HG03439 (cell line): ENCODE measurements around the gene LRRC47.

Experiments
- ATAC-seq: cut with Tn5 transposase; IDR thresholded peaks from one replicate; pipeline ENCODE4 v1.9.1; 2021; ENCODE audit warnings: mild to moderate bottlenecking, moderate library complexity; ENCODE audit not compliant: unreplicated experiment

The LRRC47 gene

GRCh38 chr1:3773572-3774275 lies 22.6 kb downstream of the LRRC47 start:
- ATAC-seq, result no peak

GRCh38 chr1:3772715-3773571 lies 23.4 kb downstream of the LRRC47 start, which contains the start of gene SMIM1:
Gene SMIM1, plus strand, starts transcription at chr1:3772749. Its CDS starts 2,625 bp downstream, at chr1:3775374.
- ATAC-seq, result peak; percentile 22

DNA sequence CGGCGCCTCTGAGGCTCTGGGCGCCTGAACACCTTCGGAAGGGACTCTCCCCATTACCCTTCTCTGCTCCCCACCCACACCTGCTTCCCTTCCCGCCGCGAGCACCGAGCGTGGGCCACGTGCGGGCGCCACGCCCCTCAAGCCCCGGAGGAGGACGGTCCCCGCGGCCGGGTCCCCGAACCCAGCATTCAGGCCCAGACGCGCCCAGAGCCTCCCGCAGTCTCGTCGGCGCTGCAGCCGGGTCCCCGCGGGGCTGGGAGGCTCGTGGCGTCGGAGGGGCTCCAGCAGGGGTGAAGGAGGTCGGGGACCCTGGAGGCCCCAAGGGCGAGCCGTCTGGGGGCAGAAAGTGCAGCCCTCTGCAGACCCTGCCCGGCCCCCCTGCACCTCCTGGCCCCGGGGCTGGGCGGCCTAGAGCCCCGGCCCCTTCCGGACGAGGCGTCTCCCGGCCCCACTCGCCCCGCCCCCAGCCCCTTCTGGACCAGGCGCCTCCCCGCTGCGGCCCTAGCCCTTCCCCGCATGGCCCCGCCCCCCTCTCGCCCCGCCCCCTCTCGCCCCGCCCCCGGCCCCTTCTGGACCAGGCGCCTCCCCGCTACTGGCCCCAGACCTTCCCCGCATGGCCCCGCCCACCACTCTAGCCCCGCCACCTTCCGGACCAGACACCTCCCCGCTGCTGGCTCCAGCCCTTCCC lies 24.1 kb downstream of the LRRC47 start:
- ATAC-seq, result peak; percentile 54

GRCh38 chr1:3771108-3772026 lies 24.9 kb downstream of the LRRC47 start:
- ATAC-seq, result no peak

- no peak for ATAC-seq
These were observed 26.1 kb downstream of the LRRC47 start for GRCh38 chr1:3770047-3770765.

- ATAC-seq, result no peak
These were observed 27.4 kb downstream of the LRRC47 start for GRCh38 chr1:3768811-3769390.

- ATAC-seq, result no peak
These were observed 28.9 kb downstream of the LRRC47 start for GRCh38 chr1:3767328-3767925.

DNA sequence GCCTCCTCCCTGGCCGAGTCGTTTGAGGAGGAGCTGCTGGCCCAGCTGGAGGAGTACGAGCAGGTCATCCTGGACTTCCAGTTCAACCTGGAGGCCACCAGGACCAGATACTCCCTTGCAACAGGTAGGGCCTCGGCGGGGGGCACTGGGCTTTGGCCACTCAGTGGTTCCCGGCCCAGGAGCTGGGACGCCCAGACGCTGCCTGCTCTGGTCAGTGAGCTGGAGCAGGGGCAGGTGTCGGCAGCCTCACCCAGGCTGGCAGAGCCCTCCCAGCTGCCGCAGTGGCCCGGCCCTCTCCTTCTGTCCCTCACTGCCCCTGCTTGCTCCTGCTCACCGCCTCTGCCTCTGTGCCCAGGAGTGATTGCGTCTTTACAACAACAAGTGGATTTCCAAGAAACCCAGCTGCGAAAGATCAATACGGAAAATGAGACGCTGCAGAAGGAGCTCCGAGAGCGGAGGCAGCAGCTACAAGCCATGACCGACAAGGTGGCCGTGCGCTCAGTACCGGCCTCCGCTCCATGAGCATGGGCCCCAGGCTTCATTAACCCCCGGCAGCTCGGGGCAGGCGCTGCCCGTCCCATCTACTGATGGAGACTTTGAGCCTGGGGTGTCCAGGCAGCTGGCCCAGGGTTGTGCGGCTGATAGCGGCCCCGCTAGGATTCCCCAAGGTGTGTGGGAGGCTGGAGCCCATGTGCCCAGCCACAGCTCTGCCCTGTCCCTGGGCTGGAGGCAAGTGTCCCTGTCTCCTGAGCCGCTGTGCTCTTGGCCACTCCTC lies 32.8 kb downstream of the LRRC47 start:
- ATAC-seq, result no peak

GRCh38 chr1:3762873-3763228 lies 33.4 kb downstream of the LRRC47 start:
- no peak for ATAC-seq

- ATAC-seq, result no peak
These were observed 34.0 kb downstream of the LRRC47 start for GRCh38 chr1:3762151-3762872.

DNA sequence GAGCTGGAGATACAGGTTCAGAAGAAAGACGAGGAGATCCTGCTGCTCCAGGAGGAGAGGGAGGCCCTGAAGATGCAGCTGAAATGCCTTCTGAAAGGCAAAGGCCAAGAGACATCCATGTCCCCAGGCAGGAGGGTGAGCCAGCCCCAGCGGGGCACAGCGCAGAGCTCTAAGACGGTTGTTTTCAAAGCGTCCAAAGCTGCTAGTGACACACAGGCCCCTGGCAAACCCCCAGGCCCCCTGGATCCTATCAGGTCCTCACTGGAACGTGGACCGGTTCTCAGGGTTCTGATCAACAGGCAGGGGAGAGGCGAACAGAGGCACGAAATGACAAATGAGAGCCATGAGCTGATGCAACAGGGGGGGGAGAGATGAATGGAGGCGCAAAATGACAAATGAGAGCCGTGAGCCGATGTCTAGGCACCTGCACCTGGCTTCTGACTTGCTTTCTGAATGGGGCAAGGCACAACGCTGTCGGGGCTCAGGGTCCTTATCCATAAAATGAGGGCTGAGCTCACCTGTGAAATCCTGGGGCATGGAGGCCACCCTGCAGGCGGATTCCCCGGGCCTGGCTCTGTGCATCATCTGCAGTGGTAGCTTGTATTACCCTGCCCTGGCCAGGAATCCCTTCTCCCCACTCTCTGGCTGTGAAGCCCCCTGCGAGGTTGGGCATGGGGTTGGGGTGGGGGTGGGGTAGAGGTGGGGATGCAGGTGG lies 34.8 kb downstream of the LRRC47 start:
- ATAC-seq, result no peak

GRCh38 chr1:3759796-3760195 lies 36.5 kb downstream of the LRRC47 start:
- ATAC-seq, result no peak

- no peak for ATAC-seq
These were observed 37.1 kb downstream of the LRRC47 start for GRCh38 chr1:3759164-3759563.

- ATAC-seq, result no peak
These were observed 39.9 kb downstream of the LRRC47 start for GRCh38 chr1:3756394-3756793.

DNA sequence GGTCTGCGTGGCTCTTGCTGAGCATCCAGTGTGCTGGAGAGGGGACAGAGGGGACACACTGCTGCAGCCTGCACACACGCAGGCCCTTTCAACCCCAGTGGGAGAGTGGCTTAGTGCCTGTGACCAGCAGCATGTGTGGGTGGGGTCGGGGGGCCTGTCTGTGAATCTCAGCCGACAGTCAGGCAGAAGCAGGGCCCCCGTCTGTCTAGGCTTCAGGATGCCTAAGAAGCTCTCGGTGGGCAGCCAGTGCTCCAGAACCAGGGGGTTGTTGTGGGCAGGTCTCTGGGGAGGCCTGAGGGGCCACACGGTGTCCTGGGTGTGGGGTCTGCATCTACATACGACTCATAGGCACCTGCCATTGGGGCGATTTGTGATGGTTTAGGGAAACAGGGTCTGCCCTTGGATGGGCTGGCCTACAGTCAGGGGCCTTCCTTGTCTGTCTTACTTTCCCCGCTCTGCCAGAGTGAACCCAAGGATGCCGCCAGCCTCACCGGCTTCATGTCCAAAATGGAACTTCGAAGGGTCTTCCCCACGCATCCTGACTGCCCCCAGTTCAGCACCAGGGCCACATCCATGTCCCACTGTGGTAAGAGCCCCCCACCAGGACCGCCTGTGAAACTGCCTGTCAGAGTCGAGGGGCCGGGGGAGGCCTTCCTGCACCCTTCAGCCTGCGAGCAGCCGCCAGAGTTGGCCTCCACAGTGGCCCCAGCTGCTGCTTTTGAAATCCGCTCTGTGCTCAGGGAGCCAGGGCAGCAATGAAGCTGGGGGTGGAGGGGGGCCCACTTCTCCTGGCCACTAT lies 42.4 kb downstream of the LRRC47 start:
- no peak for ATAC-seq

- ATAC-seq, result no peak
These were observed 43.8 kb downstream of the LRRC47 start, which contains the start of gene CCDC27 for GRCh38 chr1:3752400-3752945. Gene CCDC27, plus strand, starts transcription at chr1:3752450. Its CDS starts 32 bp downstream, at chr1:3752482.
